HepG2 (cell line): Measurements from ENCODE around the gene CT47A1. TPM values are rescaled to one million over a fixed set of nuclear protein-coding genes. Genes with fewer than 3 reads are reported as not detected.
A peak's percentile ranks its signal among the peaks of the same experiment; 100 is the strongest.

Source experiments
- ARID5B ChIP-seq: IDR thresholded peaks from 2 replicates; pipeline ENCODE4 v1.4.0; 2020; ENCODE audit warnings: mild to moderate bottlenecking, missing genetic modification reagents
- CTCF ChIP-seq: sonication (generic); formaldehyde crosslinking; IDR thresholded peaks from 2 replicates; pipeline ENCODE4 v1.5.0; 2020; ENCODE audit warnings: mild to moderate bottlenecking, missing genetic modification reagents, moderate library complexity
- IRF9 ChIP-seq: sonication (generic); formaldehyde crosslinking; IDR thresholded peaks from 2 replicates; pipeline ENCODE4 v1.8.0; 2022; ENCODE audit warnings: missing genetic modification reagents, mild to moderate bottlenecking, borderline replicate concordance
- LRRFIP1 ChIP-seq: sonication (generic); formaldehyde crosslinking; conservative IDR thresholded peaks from 2 replicates; pipeline ENCODE4 v1.4.0; 2020; ENCODE audit warnings: missing genetic modification reagents
- MTF1 ChIP-seq: sonication (generic); formaldehyde crosslinking; IDR thresholded peaks from 2 replicates; pipeline ENCODE4 v1.5.0; 2020; ENCODE audit warnings: missing genetic modification reagents
- MXD4 ChIP-seq: IDR thresholded peaks from 2 replicates; pipeline ENCODE4 v1.6.1; 2016; ENCODE audit warnings: mild to moderate bottlenecking, missing biosample characterization, missing genetic modification reagents
- POLR2AphosphoS2 ChIP-seq: IDR thresholded peaks from 2 replicates; pipeline ENCODE4 v1.6.1; 2011; ENCODE audit warnings: low read depth, low read length, improper control_type of control experiment
- RBFOX2 ChIP-seq: fragments of 200-400 bp; formaldehyde crosslinking; IDR thresholded peaks from 2 replicates; pipeline ENCODE4 v1.6.1; 2017; ENCODE audit warnings: low read depth, mild to moderate bottlenecking, low read length
- SAP130 ChIP-seq: IDR thresholded peaks from 2 replicates; pipeline ENCODE4 v1.6.1; 2016; ENCODE audit warnings: low read depth
- ZNF343 ChIP-seq: sonication (generic); formaldehyde crosslinking; IDR thresholded peaks from 2 replicates; pipeline ENCODE4 v1.4.0; 2020; ENCODE audit warnings: mild to moderate bottlenecking, missing genetic modification reagents
- ZNF549 ChIP-seq: sonication (generic); formaldehyde crosslinking; IDR thresholded peaks from 2 replicates; pipeline ENCODE4 v1.5.0; 2020; ENCODE audit warnings: missing genetic modification reagents
- ZNF646 ChIP-seq: sonication (generic); formaldehyde crosslinking; IDR thresholded peaks from 2 replicates; pipeline ENCODE4 v1.9.0; 2021; ENCODE audit warnings: mild to moderate bottlenecking, missing genetic modification reagents
- ZNF746 ChIP-seq: sonication (generic); formaldehyde crosslinking; IDR thresholded peaks from 2 replicates; pipeline ENCODE4 v1.8.0; 2022; ENCODE audit warnings: mild to moderate bottlenecking, missing genetic modification reagents
- ZNF775 ChIP-seq: sonication (generic); formaldehyde crosslinking; IDR thresholded peaks from 2 replicates; pipeline ENCODE4 v1.4.0; 2020; ENCODE audit warnings: missing genetic modification reagents, mild to moderate bottlenecking, moderate library complexity, borderline replicate concordance
- polyA plus RNA-seq, 8 experiments: library from polyadenylated mRNA; depleted of rRNA in 3 of 8; stranded (reverse) in 7 of 8; unstranded in 1 of 8; fragments of >200 nt; fragmentation: Illumina TruSeq in 4 of 8; extraction: Trizol in 4 of 8; gene quantifications; 2 replicates each; pipeline versions ENCODE4 v1.2.1 to v1.2.3, GENCODE V29; 2011 to 2016; ENCODE audit warnings: low read depth in 4 of 8, missing spikeins in 1 of 8, mixed read lengths in 1 of 8; ENCODE audit not compliant: insufficient read depth in 1 of 8
- total RNA-seq, 5 experiments: library from RNA; depleted of rRNA; stranded (reverse); fragments of >200 nt; fragmentation: Illumina TruSeq; extraction: Trizol; gene quantifications; 2 replicates each; pipeline ENCODE4 v1.2.3, GENCODE V29; 2016; ENCODE audit warnings: low read depth in 1 of 5

The CT47A1 gene
- total and polyA plus RNA-seq, 2 of the 13 experiments (the other 11 are each of a cell fraction or from before 2014, with no cell fraction given): not detected

- no peak for TF ChIP-seq CTCF
- no peak for TF ChIP-seq ZNF343 (CRISPR knock-in tag)
- TF ChIP-seq LRRFIP1 (CRISPR knock-in tag): no peak
- 0 out of 2 replicates have a peak, but pooled peaks have one; percentile 25 for TF ChIP-seq ARID5B
- TF ChIP-seq RBFOX2: 0 out of 2 replicates have a peak, but pooled peaks have one; percentile 30
- TF ChIP-seq ZNF646 (CRISPR knock-in tag): no peak
- TF ChIP-seq IRF9 (CRISPR knock-in tag): no peak
- TF ChIP-seq MXD4: no peak
- TF ChIP-seq ZNF746: no peak
- TF ChIP-seq POLR2AphosphoS2: no peak
- no peak for TF ChIP-seq ZNF549
- TF ChIP-seq SAP130 (CRISPR knock-in tag): no peak
- no peak for TF ChIP-seq MTF1 (CRISPR knock-in tag)
- no peak for TF ChIP-seq ZNF775 (CRISPR knock-in tag)
These were observed 25.7 kb upstream of the CT47A1 start (continued) for GRCh38 chrX:121011254-121011653.
